Measurements from ENCODE around the gene TRIM52. TPM values are rescaled to one million over a fixed set of nuclear protein-coding genes. Genes with fewer than 3 reads are reported as not detected.

TRIM52 gene
- total RNA-seq, 4 donors from 2014 or later = 2.0 to 11.1 (median 3.3) TPM

DNA sequence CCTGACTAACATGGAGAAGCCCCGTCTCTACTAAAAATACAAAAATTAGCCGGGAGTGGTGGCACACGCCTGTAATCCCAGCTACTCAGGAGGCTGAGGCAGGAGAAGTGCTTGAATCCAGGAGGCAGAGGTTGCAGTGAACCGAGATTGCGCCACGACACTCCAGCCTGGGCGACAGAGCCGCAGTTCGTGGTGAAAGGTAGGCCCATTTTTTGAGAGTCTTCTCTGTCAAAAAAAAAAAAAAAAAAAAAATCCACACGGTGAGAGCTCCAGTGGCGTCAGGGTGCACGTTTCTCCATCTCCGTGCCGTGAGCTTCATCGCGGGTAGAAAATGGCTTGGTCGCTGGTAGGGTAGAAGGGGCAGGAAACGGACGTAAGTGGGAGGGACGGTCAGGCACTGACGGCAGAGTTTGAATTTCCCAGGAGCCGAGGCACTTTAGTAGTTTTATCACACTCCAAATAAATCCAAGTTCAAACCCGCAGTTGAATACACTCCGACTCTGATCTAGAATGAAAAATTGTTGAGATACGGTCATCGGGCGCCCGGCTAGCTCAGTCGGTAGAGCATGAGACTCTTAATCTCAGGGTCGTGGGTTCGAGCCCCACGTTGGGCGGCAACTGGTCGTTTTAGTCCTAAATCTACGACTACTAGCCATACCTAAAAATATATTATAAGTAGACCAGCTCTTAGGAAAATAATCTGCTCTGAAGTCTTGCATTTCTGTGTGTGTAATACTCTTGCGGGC lies 53.6 kb downstream of the TRIM52 start:
- peak overlapping the region; percentile 53 to 87 (median 84) for H3K4me3 ChIP-seq
- no peak for DNase-seq
- H3K27me3 ChIP-seq = no peaks in the 10 kb centered on the region
- intact Hi-C loops (cut with DNase I) = no loop called here
- 1 to 2% methylated on average over 33 to 36 of the region's 36 CpGs for WGBS, 2 donors
- H3K36me3 ChIP-seq = no peaks in the 10 kb centered on the region
- peak in 1 of 4 donors; percentile 9 for TF ChIP-seq POLR2A (IDR thresholded peaks at IDR 0.05)
- TF ChIP-seq, protein P1, sequence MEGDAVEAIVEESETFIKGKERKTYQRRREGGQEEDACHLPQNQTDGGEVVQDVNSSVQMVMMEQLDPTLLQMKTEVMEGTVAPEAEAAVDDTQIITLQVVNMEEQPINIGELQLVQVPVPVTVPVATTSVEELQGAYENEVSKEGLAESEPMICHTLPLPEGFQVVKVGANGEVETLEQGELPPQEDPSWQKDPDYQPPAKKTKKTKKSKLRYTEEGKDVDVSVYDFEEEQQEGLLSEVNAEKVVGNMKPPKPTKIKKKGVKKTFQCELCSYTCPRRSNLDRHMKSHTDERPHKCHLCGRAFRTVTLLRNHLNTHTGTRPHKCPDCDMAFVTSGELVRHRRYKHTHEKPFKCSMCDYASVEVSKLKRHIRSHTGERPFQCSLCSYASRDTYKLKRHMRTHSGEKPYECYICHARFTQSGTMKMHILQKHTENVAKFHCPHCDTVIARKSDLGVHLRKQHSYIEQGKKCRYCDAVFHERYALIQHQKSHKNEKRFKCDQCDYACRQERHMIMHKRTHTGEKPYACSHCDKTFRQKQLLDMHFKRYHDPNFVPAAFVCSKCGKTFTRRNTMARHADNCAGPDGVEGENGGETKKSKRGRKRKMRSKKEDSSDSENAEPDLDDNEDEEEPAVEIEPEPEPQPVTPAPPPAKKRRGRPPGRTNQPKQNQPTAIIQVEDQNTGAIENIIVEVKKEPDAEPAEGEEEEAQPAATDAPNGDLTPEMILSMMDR (IDR thresholded peaks at IDR 0.05) = no peak
- no peaks in the 10 kb centered on the region for H3K9me3 ChIP-seq
- peak overlapping the region; percentile 50 to 91 (median 90) for H3K27ac ChIP-seq
- peaks cover 13 to 60% (median 32%) of the 10 kb centered on the region in 3 donors for H3K4me1 ChIP-seq

- peak overlapping the region; percentile 83 to 91 (median 90) for H3K27ac ChIP-seq
- 19 to 23% methylated on average over 37 of the region's 37 CpGs for WGBS, 2 donors
- TF ChIP-seq POLR2A (IDR thresholded peaks at IDR 0.05) = no peak
- TF ChIP-seq, protein P1 (IDR thresholded peaks at IDR 0.05) = no peak
- DNase-seq = no peak
- H3K36me3 ChIP-seq = peaks cover 0 to 4% (median 1%) of the 10 kb centered on the region in 3 donors
- H3K9me3 ChIP-seq = no peaks in the 10 kb centered on the region
- intact Hi-C loops (cut with DNase I) = no loop called here
- peaks cover 13 to 67% (median 32%) of the 10 kb centered on the region in 3 donors for H3K4me1 ChIP-seq
- peak overlapping the region; percentile 53 to 87 (median 84) for H3K4me3 ChIP-seq
- no peaks in the 10 kb centered on the region for H3K27me3 ChIP-seq
Measured at GRCh38 chr5:181205761-181206649, 54.9 kb downstream of the TRIM52 start.

Small RNAs within 50 kb of the gene (small RNA-seq; reads per million reads assigned to genes)
- gene MIR4638 (0 reads per million in 4 donors), gene RNU6-705P (0 reads per million in 4 donors), gene SNORD95 (0 reads per million in 4 donors), gene SNORD96A (0 reads per million in 4 donors)

Other genes starting within 250 kb of the TRIM52 start
- 10 to 100 TPM in 1 of 4 donors, 1 to 10 TPM in 2, under 1 TPM in 1; 0.75 to 27.7 (median 4.1) TPM for gene BTNL9, start 220.9 kb downstream of the TRIM52 start, total RNA-seq
- not detected for gene OR2V1, start 130.0 kb downstream of the TRIM52 start, total RNA-seq
- not detected for gene OR2V2, start 113.6 kb downstream of the TRIM52 start, total RNA-seq
- gene TRIM7, start 55.9 kb downstream of the TRIM52 start, total RNA-seq = 10 to 100 TPM; 44.8 to 80.6 (median 54.5) TPM
- gene TRIM41, start 37.9 kb downstream of the TRIM52 start, total RNA-seq = 10 to 100 TPM; 12.0 to 22.1 (median 13.8) TPM
- gene RACK1, start 17.2 kb downstream of the TRIM52 start, total RNA-seq = 1,000 to 10,000 TPM; 1,705 to 2,735 (median 2,064) TPM
- gene OR4F3, start 106.1 kb upstream of the TRIM52 start, total RNA-seq = under 1 TPM in 1 of 4 donors, not detected in 3; 0.40 TPM

Measured in esophagus squamous epithelium (tissue), 5 donors.